KMS-11 (cell line): Measurements from ENCODE around the gene TRAFD1.

Experiments
- H2AFZ ChIP-seq: fragments of 200-600 bp; sonication (generic); 2 replicates; pipeline ENCODE4 v1.6.1; 2016; ENCODE audit warnings: antibody characterized with exemption, mixed run types, low read depth
- H3K27ac ChIP-seq: fragments of 200-600 bp; sonication (generic); 2 replicates; pipeline ENCODE4 v1.6.1; 2016; ENCODE audit warnings: mild to moderate bottlenecking, mixed run types
- H3K27me3 ChIP-seq: fragments of 200-600 bp; sonication (generic); 2 replicates; pipeline ENCODE4 v1.6.1; 2017; ENCODE audit warnings: mild to moderate bottlenecking, low read depth, mixed run types, moderate library complexity; ENCODE audit not compliant: insufficient read depth
- H3K36me3 ChIP-seq: fragments of 200-600 bp; sonication (generic); 2 replicates; pipeline ENCODE4 v1.6.1; 2017; ENCODE audit warnings: mild to moderate bottlenecking, mixed run types; ENCODE audit not compliant: insufficient read depth
- H3K4me1 ChIP-seq: fragments of 200-600 bp; sonication (generic); 2 replicates; pipeline ENCODE4 v1.6.1; 2016; ENCODE audit warnings: mild to moderate bottlenecking, low read depth, mixed run types; ENCODE audit not compliant: poor library complexity, severe bottlenecking
- H3K4me2 ChIP-seq: fragments of 200-600 bp; sonication (generic); 2 replicates; pipeline ENCODE4 v1.7.0; 2016; ENCODE audit warnings: mild to moderate bottlenecking, mixed run types
- H3K4me3 ChIP-seq: fragments of 200-600 bp; sonication (generic); IDR thresholded peaks from 2 replicates; pipeline ENCODE4 v1.6.1; 2017; ENCODE audit warnings: low read depth, low read length, mixed read lengths; ENCODE audit not compliant: insufficient read depth
- H3K79me2 ChIP-seq: fragments of 200-600 bp; sonication (generic); 2 replicates; pipeline ENCODE4 v1.6.1; 2016; ENCODE audit warnings: low read depth, mixed run types; ENCODE audit not compliant: insufficient read depth
- H3K9ac ChIP-seq: fragments of 200-600 bp; sonication (generic); 2 replicates; pipeline ENCODE4 v1.6.1; 2016; ENCODE audit warnings: mild to moderate bottlenecking, mixed run types
- H4K20me1 ChIP-seq: fragments of 200-600 bp; sonication (generic); 2 replicates; pipeline ENCODE4 v1.6.1; 2016; ENCODE audit warnings: mild to moderate bottlenecking, mixed run types; ENCODE audit not compliant: insufficient read depth
- TF ChIP-seq, protein P1 (sequence below): fragments of 200-600 bp; sonication (generic); conservative IDR thresholded peaks from 2 replicates; pipeline ENCODE4 v1.6.1; 2017; ENCODE audit warnings: low read depth, mild to moderate bottlenecking, antibody characterized with exemption, low read length, moderate library complexity, mixed read lengths

Gene TRAFD1

GRCh38 chr12:112178796-112179195 lies 53.4 kb downstream of the TRAFD1 start:
- no peaks in the 10 kb centered on the region for H3K79me2 ChIP-seq
- H2AFZ ChIP-seq = no peak overlapping the region
- no peak overlapping the region for H3K9ac ChIP-seq
- H3K4me3 ChIP-seq = no peak overlapping the region
- H3K4me2 ChIP-seq = no peak overlapping the region
- TF ChIP-seq, protein P1, sequence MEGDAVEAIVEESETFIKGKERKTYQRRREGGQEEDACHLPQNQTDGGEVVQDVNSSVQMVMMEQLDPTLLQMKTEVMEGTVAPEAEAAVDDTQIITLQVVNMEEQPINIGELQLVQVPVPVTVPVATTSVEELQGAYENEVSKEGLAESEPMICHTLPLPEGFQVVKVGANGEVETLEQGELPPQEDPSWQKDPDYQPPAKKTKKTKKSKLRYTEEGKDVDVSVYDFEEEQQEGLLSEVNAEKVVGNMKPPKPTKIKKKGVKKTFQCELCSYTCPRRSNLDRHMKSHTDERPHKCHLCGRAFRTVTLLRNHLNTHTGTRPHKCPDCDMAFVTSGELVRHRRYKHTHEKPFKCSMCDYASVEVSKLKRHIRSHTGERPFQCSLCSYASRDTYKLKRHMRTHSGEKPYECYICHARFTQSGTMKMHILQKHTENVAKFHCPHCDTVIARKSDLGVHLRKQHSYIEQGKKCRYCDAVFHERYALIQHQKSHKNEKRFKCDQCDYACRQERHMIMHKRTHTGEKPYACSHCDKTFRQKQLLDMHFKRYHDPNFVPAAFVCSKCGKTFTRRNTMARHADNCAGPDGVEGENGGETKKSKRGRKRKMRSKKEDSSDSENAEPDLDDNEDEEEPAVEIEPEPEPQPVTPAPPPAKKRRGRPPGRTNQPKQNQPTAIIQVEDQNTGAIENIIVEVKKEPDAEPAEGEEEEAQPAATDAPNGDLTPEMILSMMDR = no peak
- H3K27me3 ChIP-seq = no peaks in the 10 kb centered on the region
- no peaks in the 10 kb centered on the region for H3K4me1 ChIP-seq
- no peak overlapping the region for H3K27ac ChIP-seq
- no peaks in the 10 kb centered on the region for H4K20me1 ChIP-seq
- no peaks in the 10 kb centered on the region for H3K36me3 ChIP-seq

DNA sequence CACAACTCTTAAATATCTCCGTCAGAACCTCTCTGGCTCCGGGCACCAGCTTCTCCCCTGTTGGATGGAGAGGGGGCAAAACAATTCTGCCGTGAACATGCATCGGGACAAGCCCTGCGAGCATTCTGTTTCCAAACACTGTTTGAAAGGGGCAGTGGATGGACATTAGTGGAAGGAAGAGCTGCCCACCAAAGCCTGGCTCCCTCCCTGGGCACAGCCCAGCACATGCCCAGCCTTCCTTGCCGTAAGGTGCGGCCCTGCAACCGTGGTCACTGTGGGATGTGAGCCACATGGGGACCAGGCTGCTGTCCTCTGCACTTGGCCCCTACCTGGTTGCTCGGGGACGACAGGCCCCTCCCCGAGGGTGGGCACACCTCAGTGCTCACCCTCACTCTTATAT lies 54.0 kb downstream of the TRAFD1 start:
- Histone ChIP-seq H3K4me1 (no peaks in the 10 kb centered on the region), H2AFZ (no peak overlapping the region), H3K36me3 (no peaks in the 10 kb centered on the region), H3K4me2 (no peak overlapping the region), H3K27me3 (no peaks in the 10 kb centered on the region), H4K20me1 (no peaks in the 10 kb centered on the region), H3K9ac (no peak overlapping the region), H3K79me2 (no peaks in the 10 kb centered on the region), H3K27ac (no peak overlapping the region), H3K4me3 (no peak overlapping the region)
- TF ChIP-seq, protein P1 = no peak

GRCh38 chr12:112179916-112180315 lies 54.6 kb downstream of the TRAFD1 start:
- no peak overlapping the region for H3K4me2 ChIP-seq
- no peaks in the 10 kb centered on the region for H3K4me1 ChIP-seq
- TF ChIP-seq, protein P1 = no peak
- no peak overlapping the region for H3K4me3 ChIP-seq
- no peak overlapping the region for H2AFZ ChIP-seq
- H3K79me2 ChIP-seq = no peaks in the 10 kb centered on the region
- no peak overlapping the region for H3K9ac ChIP-seq
- H3K27ac ChIP-seq = no peak overlapping the region
- H4K20me1 ChIP-seq = no peaks in the 10 kb centered on the region
- H3K27me3 ChIP-seq = no peaks in the 10 kb centered on the region
- no peaks in the 10 kb centered on the region for H3K36me3 ChIP-seq

GRCh38 chr12:112180422-112180821 lies 55.1 kb downstream of the TRAFD1 start:
- Histone ChIP-seq H3K36me3 (no peaks in the 10 kb centered on the region), H2AFZ (no peak overlapping the region), H3K79me2 (no peaks in the 10 kb centered on the region), H4K20me1 (no peaks in the 10 kb centered on the region), H3K4me3 (no peak overlapping the region), H3K4me1 (no peaks in the 10 kb centered on the region), H3K9ac (no peak overlapping the region), H3K27me3 (no peaks in the 10 kb centered on the region), H3K27ac (no peak overlapping the region), H3K4me2 (no peak overlapping the region)
- TF ChIP-seq, protein P1 = no peak

DNA sequence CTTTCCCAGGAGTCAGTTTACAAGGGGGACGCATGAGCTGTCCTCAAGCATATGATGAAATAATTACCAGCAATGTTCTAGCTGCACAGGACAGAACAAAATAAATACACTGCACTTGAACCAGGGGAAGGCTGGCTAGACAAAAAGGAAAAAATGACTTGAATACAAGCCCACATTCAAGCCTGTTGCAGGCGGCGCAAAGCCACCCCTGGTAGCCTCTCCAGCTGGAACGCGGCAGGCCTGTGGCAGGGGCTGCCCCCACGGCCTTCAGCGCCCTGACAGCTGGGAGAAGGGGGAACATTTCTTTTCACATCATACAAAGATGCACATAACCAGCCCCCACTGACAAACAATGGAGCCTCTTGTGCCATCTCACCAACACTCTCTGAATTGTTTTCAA lies 57.1 kb downstream of the TRAFD1 start:
- Histone ChIP-seq H3K9ac (no peak overlapping the region), H3K27ac (no peak overlapping the region)

More for the DNA sequence above, 57.1 kb downstream of the TRAFD1 start:
- no peaks in the 10 kb centered on the region for H3K4me1 ChIP-seq
- no peak overlapping the region for H2AFZ ChIP-seq
- H4K20me1 ChIP-seq = no peaks in the 10 kb centered on the region
- TF ChIP-seq, protein P1 = no peak
- H3K4me2 ChIP-seq = no peak overlapping the region
- H3K36me3 ChIP-seq = no peaks in the 10 kb centered on the region
- H3K79me2 ChIP-seq = no peaks in the 10 kb centered on the region
- H3K4me3 ChIP-seq = no peak overlapping the region
- no peaks in the 10 kb centered on the region for H3K27me3 ChIP-seq
